ENCODE data around the gene CHAF1B. TPM values are rescaled to one million over a fixed set of nuclear protein-coding genes. Genes with fewer than 3 reads are reported as not detected.

The CHAF1B gene
- 15.1 to 20.7 TPM (median 16.6 TPM) in 3 replicates for total RNA-seq (2021)
- Bru-seq, nascent RNA, result percentile 65 among the genes with signal in this experiment
- long read RNA-seq, experiment 1, full-length matches to known transcripts, result 99 of 141 reads
- long read RNA-seq, experiment 1, partial matches to known transcripts, result 17 of 141 reads
- long read RNA-seq, experiment 1, other reads (novel, unspliced or antisense), result 25 of 141 reads
- long read RNA-seq, experiment 2, full-length matches to known transcripts, result 10 of 26 reads
- long read RNA-seq, experiment 2, partial matches to known transcripts, result 7 of 26 reads
- long read RNA-seq, experiment 2, other reads (novel, unspliced or antisense), result 9 of 26 reads
- long read RNA-seq, experiment 3, full-length matches to known transcripts, result 27 of 39 reads
- long read RNA-seq, experiment 3, partial matches to known transcripts, result 5 of 39 reads
- long read RNA-seq, experiment 3, other reads (novel, unspliced or antisense), result 7 of 39 reads

DNA sequence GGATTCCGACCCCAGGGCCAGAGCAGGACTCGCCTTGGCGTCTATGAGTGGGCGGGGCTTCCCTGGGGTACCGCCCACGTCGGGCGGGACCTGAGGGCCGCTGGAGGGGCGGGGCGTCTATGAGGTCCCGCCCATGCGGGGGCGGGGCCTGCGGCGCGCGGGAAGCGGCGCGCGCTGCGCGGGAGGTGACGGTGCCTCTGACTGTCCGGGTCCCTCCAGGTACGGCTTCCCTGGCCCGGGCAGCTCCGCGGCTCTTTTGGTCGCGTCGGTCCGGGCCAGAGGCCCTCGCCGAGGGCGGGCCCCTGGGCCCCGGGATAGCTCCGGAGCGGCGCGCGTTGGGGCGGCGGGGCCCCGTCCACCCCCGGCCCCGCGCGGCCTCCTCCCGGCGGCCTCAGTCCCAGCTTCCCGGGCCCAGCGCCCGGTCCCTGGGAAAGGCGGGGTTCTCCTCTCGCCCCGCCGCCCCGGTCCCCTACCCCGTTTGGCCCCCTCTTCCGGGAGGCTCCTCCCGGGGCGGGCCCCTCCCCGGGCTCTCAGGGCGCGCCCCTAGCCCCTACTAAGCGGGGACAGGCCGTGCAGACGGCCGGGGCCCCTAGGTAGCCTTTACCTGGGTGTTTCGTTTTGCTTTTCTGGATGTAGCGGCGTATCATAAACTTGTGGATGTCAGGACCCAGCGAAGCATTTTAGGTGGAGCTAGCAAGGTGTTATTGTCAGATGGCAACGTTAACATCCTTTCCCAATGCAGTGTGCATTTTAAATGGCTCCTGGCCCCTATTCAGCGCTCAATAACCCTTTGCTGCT is at the start of gene CHAF1B:
TSS of gene CHAF1B (plus strand) at position 160 of the 798 bp plus-strand sequence. CDS start 745 bp downstream, outside the sequence.
- peak within 1 kb of the TSS; percentile 79 for H3K4me3 Mint-ChIP-seq
- TF ChIP-seq, protein P1, sequence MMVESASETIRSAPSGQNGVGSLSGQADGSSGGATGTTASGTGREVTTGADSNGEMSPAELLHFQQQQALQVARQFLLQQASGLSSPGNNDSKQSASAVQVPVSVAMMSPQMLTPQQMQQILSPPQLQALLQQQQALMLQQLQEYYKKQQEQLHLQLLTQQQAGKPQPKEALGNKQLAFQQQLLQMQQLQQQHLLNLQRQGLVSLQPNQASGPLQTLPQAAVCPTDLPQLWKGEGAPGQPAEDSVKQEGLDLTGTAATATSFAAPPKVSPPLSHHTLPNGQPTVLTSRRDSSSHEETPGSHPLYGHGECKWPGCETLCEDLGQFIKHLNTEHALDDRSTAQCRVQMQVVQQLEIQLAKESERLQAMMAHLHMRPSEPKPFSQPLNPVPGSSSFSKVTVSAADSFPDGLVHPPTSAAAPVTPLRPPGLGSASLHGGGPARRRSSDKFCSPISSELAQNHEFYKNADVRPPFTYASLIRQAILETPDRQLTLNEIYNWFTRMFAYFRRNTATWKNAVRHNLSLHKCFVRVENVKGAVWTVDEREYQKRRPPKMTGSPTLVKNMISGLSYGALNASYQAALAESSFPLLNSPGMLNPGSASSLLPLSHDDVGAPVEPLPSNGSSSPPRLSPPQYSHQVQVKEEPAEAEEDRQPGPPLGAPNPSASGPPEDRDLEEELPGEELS (CRISPR knock-in tag; IDR thresholded peaks at IDR 0.05), result 0 out of 2 replicates have a peak, but pooled peaks have one; percentile 36
- TF ChIP-seq ZNF416 (CRISPR knock-in tag; IDR thresholded peaks at IDR 0.05), result 0 out of 2 replicates have a peak, but pooled peaks have one; percentile 44
- TF ChIP-seq, protein P2, sequence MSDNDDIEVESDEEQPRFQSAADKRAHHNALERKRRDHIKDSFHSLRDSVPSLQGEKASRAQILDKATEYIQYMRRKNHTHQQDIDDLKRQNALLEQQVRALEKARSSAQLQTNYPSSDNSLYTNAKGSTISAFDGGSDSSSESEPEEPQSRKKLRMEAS (CRISPR knock-in tag; IDR thresholded peaks at IDR 0.05), result peak; percentile 43; the same call in 1 of the 2 replicates
- TF ChIP-seq, protein P3, sequence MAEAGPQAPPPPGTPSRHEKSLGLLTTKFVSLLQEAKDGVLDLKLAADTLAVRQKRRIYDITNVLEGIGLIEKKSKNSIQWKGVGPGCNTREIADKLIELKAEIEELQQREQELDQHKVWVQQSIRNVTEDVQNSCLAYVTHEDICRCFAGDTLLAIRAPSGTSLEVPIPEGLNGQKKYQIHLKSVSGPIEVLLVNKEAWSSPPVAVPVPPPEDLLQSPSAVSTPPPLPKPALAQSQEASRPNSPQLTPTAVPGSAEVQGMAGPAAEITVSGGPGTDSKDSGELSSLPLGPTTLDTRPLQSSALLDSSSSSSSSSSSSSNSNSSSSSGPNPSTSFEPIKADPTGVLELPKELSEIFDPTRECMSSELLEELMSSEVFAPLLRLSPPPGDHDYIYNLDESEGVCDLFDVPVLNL (CRISPR knock-in tag; IDR thresholded peaks at IDR 0.05; ENCODE audit: borderline replicate concordance, low read depth), result no peak
- TF ChIP-seq, protein P4, sequence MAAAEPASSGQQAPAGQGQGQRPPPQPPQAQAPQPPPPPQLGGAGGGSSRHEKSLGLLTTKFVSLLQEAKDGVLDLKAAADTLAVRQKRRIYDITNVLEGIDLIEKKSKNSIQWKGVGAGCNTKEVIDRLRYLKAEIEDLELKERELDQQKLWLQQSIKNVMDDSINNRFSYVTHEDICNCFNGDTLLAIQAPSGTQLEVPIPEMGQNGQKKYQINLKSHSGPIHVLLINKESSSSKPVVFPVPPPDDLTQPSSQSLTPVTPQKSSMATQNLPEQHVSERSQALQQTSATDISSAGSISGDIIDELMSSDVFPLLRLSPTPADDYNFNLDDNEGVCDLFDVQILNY (CRISPR knock-in tag; IDR thresholded peaks at IDR 0.05), result peak; percentile 94
- no peak for TF ChIP-seq SMAD4 (CRISPR knock-in tag; IDR thresholded peaks at IDR 0.05)
- TF ChIP-seq SP1 (CRISPR knock-in tag; conservative IDR thresholded peaks at IDR 0.05), result peak; percentile 86
- peak; percentile 38; the same call in 1 of the 2 replicates for TF ChIP-seq FOXK1 (CRISPR knock-in tag; IDR thresholded peaks at IDR 0.05)
- H3K9me3 Mint-ChIP-seq, result no peaks in the 10 kb centered on the region
- peaks cover 10% of the 10 kb centered on the region for H3K4me1 Mint-ChIP-seq
- peaks cover 11% of the 10 kb centered on the region for H3K36me3 Mint-ChIP-seq
- peak; percentile 87 for ATAC-seq
- CTCF ChIA-PET, result interaction anchor here (1.1 to 1.5 kb wide), 2 partner anchors 36 to 140 kb away, joined by 4 to 6 read pairs; no protein-coding TSS in a partner anchor
- H3K27ac Mint-ChIP-seq, result 0 out of 2 replicates have a peak within 1 kb of the TSS, but pooled peaks have one; percentile 15
- POLR2A ChIA-PET, result interaction anchor here (1.4 kb wide), 1 partner anchor 66 kb away, joined by 4 read pairs; the partner anchor contains the start of gene MORC3
- DNase-seq (ENCODE audit: low spot score), result peak; percentile 89
- no peaks in the 10 kb centered on the region; the same call in 1 of the 2 replicates for H3K27me3 Mint-ChIP-seq (ENCODE audit: low read depth)

DNA sequence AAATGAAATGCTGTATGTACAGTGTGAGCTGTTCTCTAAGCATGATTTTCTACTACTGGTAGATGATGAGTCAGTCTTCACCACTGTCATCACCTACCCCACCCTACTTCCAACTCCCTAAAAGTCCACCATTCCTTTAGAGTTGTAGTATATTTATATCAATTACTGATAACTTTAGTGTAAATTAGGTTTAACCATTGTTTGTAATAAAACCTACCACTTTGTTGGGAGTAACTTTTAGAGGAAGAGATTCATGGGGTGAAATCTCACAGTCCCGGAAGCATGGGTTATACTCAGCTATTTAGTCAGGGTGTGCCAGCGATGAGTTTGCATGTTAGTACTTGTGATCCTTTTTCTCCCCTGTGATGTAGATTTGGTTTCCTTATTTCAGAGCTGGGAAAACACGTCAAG is 48.1 kb upstream of the CHAF1B start:
- Mint-ChIP-seq H3K27ac (no peak overlapping the region; the same call in 1 of the 2 replicates), H3K36me3 (peaks cover 65% of the 10 kb centered on the region)
- TF ChIP-seq ZNF317 (CRISPR knock-in tag; IDR thresholded peaks at IDR 0.05; ENCODE audit: borderline replicate concordance, low read depth) (no peak), TEAD4 (CRISPR knock-in tag; IDR thresholded peaks at IDR 0.05) (no peak), ELF4 (CRISPR knock-in tag; IDR thresholded peaks at IDR 0.05; ENCODE audit: low read depth) (no peak), NFATC4 (CRISPR knock-in tag; IDR thresholded peaks at IDR 0.05) (no peak), CREB1 (CRISPR knock-in tag; IDR thresholded peaks at IDR 0.05) (no peak), ZBTB21 (CRISPR knock-in tag; IDR thresholded peaks at IDR 0.05; ENCODE audit: borderline replicate concordance) (no peak), FOXP1 (CRISPR knock-in tag; IDR thresholded peaks at IDR 0.05; ENCODE audit: borderline replicate concordance) (no peak)
- TF ChIP-seq, protein P5, sequence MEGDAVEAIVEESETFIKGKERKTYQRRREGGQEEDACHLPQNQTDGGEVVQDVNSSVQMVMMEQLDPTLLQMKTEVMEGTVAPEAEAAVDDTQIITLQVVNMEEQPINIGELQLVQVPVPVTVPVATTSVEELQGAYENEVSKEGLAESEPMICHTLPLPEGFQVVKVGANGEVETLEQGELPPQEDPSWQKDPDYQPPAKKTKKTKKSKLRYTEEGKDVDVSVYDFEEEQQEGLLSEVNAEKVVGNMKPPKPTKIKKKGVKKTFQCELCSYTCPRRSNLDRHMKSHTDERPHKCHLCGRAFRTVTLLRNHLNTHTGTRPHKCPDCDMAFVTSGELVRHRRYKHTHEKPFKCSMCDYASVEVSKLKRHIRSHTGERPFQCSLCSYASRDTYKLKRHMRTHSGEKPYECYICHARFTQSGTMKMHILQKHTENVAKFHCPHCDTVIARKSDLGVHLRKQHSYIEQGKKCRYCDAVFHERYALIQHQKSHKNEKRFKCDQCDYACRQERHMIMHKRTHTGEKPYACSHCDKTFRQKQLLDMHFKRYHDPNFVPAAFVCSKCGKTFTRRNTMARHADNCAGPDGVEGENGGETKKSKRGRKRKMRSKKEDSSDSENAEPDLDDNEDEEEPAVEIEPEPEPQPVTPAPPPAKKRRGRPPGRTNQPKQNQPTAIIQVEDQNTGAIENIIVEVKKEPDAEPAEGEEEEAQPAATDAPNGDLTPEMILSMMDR (IDR thresholded peaks at IDR 0.05), result no peak
- TF ChIP-seq, protein P1 (CRISPR knock-in tag; IDR thresholded peaks at IDR 0.05), result no peak
- TF ChIP-seq, protein P6, sequence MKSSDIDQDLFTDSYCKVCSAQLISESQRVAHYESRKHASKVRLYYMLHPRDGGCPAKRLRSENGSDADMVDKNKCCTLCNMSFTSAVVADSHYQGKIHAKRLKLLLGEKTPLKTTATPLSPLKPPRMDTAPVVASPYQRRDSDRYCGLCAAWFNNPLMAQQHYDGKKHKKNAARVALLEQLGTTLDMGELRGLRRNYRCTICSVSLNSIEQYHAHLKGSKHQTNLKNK (CRISPR knock-in tag; IDR thresholded peaks at IDR 0.05), result no peak
- TF ChIP-seq, protein P7, sequence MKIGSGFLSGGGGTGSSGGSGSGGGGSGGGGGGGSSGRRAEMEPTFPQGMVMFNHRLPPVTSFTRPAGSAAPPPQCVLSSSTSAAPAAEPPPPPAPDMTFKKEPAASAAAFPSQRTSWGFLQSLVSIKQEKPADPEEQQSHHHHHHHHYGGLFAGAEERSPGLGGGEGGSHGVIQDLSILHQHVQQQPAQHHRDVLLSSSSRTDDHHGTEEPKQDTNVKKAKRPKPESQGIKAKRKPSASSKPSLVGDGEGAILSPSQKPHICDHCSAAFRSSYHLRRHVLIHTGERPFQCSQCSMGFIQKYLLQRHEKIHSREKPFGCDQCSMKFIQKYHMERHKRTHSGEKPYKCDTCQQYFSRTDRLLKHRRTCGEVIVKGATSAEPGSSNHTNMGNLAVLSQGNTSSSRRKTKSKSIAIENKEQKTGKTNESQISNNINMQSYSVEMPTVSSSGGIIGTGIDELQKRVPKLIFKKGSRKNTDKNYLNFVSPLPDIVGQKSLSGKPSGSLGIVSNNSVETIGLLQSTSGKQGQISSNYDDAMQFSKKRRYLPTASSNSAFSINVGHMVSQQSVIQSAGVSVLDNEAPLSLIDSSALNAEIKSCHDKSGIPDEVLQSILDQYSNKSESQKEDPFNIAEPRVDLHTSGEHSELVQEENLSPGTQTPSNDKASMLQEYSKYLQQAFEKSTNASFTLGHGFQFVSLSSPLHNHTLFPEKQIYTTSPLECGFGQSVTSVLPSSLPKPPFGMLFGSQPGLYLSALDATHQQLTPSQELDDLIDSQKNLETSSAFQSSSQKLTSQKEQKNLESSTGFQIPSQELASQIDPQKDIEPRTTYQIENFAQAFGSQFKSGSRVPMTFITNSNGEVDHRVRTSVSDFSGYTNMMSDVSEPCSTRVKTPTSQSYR (CRISPR knock-in tag; IDR thresholded peaks at IDR 0.05), result no peak

More for the DNA sequence above, 48.1 kb upstream of the CHAF1B start:
- ChIA-PET CTCF (no interaction called here), POLR2A (no interaction called here)
- Mint-ChIP-seq H3K9me3 (no peaks in the 10 kb centered on the region), H3K27me3 (ENCODE audit: low read depth) (no peaks in the 10 kb centered on the region), H3K4me3 (no peak overlapping the region), H3K4me1 (no peaks in the 10 kb centered on the region)
- ATAC-seq (no peak), DNase-seq (ENCODE audit: low spot score) (no peak)

Measured in WTC11 (cell line).